Measurements from ENCODE around the gene APCDD1. TPM values are rescaled to one million over a fixed set of nuclear protein-coding genes. Genes with fewer than 3 reads are reported as not detected.

The APCDD1 gene
- total and polyA plus RNA-seq, 2 donors (not counting 1 experiment from before 2014, with no cell fraction given), result 15.3 to 17.3 TPM

DNA sequence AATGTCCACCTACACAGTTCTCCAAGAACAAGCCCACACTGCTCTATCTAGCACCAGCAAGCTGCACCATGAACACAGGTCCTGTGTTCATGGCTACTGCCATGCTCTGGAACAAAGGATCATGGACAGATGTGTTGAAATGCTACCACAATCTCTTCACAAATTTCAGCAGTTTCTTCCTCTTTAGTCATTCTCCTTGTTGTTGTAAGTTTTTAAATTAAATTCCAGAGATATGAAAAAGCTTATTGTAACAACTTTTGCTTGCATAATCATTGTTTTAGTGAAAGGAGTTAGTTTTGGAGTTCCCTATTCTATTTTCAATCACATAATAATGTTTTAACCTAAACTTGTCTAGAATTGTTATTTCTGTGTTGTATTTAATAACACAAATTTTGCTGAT lies 54.2 kb downstream of the APCDD1 start:
- H4K20me1 ChIP-seq (ENCODE audit: control insufficient read depth, extremely low read depth, insufficient read depth, low read length), result no peaks in the 10 kb centered on the region
- H3K79me2 ChIP-seq (ENCODE audit: control insufficient read depth, insufficient read depth, low read length), result no peaks in the 10 kb centered on the region
- no peak for TF ChIP-seq EZH2 (IDR thresholded peaks at IDR 0.05; ENCODE audit: low read length, missing control alignments)
- TF ChIP-seq, protein P1, sequence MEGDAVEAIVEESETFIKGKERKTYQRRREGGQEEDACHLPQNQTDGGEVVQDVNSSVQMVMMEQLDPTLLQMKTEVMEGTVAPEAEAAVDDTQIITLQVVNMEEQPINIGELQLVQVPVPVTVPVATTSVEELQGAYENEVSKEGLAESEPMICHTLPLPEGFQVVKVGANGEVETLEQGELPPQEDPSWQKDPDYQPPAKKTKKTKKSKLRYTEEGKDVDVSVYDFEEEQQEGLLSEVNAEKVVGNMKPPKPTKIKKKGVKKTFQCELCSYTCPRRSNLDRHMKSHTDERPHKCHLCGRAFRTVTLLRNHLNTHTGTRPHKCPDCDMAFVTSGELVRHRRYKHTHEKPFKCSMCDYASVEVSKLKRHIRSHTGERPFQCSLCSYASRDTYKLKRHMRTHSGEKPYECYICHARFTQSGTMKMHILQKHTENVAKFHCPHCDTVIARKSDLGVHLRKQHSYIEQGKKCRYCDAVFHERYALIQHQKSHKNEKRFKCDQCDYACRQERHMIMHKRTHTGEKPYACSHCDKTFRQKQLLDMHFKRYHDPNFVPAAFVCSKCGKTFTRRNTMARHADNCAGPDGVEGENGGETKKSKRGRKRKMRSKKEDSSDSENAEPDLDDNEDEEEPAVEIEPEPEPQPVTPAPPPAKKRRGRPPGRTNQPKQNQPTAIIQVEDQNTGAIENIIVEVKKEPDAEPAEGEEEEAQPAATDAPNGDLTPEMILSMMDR (conservative IDR thresholded peaks at IDR 0.05 in 1 of 2, IDR thresholded peaks at IDR 0.05 in 1 of 2; ENCODE audit: low read depth in 1 of 2, low read length in 2 of 2), result no peak
- DNase-seq (ENCODE audit: low read depth in 2 of 2), result no peak
- H3K27me3 ChIP-seq (ENCODE audit: control insufficient read depth, insufficient read depth, low read length), result no peaks in the 10 kb centered on the region
- H3K4me3 ChIP-seq (replicated peaks in 1 of 4; ENCODE audit: control extremely low read depth in 1 of 4, insufficient read depth in 1 of 4, low read depth in 3 of 4, low read length in 4 of 4), result no peak overlapping the region
- no peak overlapping the region for H3K4me2 ChIP-seq (ENCODE audit: extremely low read depth, insufficient read depth, low read length)
- H3K4me1 ChIP-seq (ENCODE audit: control insufficient read depth, extremely low read depth, insufficient read depth, low read length), result no peaks in the 10 kb centered on the region
- no peak overlapping the region for H3K9ac ChIP-seq (ENCODE audit: insufficient read depth, low read length)
- H3K9me3 ChIP-seq (ENCODE audit: control insufficient read depth, insufficient read depth, low read depth, low read length), result no peaks in the 10 kb centered on the region
- H3K27ac ChIP-seq (ENCODE audit: insufficient read depth, low read length), result no peak overlapping the region
- H3K36me3 ChIP-seq (ENCODE audit: control insufficient read depth, insufficient read depth, low read length), result no peaks in the 10 kb centered on the region
- no peak overlapping the region for H2AFZ ChIP-seq (ENCODE audit: low read length)

DNA sequence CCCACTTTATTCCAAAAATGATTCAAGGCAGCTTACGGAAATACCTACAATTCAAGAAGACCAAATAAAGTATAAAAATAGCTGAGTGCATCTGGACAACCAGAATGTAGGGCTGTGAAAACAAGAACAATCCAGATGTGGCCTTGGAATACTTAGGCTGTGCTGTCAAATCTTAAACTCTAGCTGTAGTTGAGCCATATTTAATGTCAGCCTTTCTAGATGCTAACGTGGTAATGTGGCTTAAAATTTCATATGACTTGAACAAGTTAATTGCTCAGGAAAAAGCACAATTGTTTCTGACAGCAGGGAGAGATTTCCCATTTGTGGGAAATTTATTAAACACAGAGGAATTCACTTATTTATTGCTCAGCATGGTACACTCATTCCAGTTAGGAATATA lies 56.8 kb downstream of the APCDD1 start:
- H3K9ac ChIP-seq (ENCODE audit: insufficient read depth, low read length), result no peak overlapping the region
- H3K27me3 ChIP-seq (ENCODE audit: control insufficient read depth, insufficient read depth, low read length), result no peaks in the 10 kb centered on the region
- H2AFZ ChIP-seq (ENCODE audit: low read length), result no peak overlapping the region
- H3K27ac ChIP-seq (ENCODE audit: insufficient read depth, low read length), result no peak overlapping the region
- no peak overlapping the region for H3K4me2 ChIP-seq (ENCODE audit: extremely low read depth, insufficient read depth, low read length)
- no peaks in the 10 kb centered on the region for H3K4me1 ChIP-seq (ENCODE audit: control insufficient read depth, extremely low read depth, insufficient read depth, low read length)
- TF ChIP-seq, protein P1 (conservative IDR thresholded peaks at IDR 0.05 in 1 of 2, IDR thresholded peaks at IDR 0.05 in 1 of 2; ENCODE audit: low read depth in 1 of 2, low read length in 2 of 2), result no peak
- TF ChIP-seq EZH2 (IDR thresholded peaks at IDR 0.05; ENCODE audit: low read length, missing control alignments), result no peak
- no peak for DNase-seq (ENCODE audit: low read depth in 2 of 2)
- no peaks in the 10 kb centered on the region for H3K36me3 ChIP-seq (ENCODE audit: control insufficient read depth, insufficient read depth, low read length)
- H3K4me3 ChIP-seq (replicated peaks in 1 of 4; ENCODE audit: control extremely low read depth in 1 of 4, insufficient read depth in 1 of 4, low read depth in 3 of 4, low read length in 4 of 4), result no peak overlapping the region
- no peaks in the 10 kb centered on the region for H4K20me1 ChIP-seq (ENCODE audit: control insufficient read depth, extremely low read depth, insufficient read depth, low read length)
- H3K79me2 ChIP-seq (ENCODE audit: control insufficient read depth, insufficient read depth, low read length), result no peaks in the 10 kb centered on the region
- no peaks in the 10 kb centered on the region for H3K9me3 ChIP-seq (ENCODE audit: control insufficient read depth, insufficient read depth, low read depth, low read length)

- Histone ChIP-seq H3K9ac (ENCODE audit: insufficient read depth, low read length) (no peak overlapping the region), H4K20me1 (ENCODE audit: control insufficient read depth, extremely low read depth, insufficient read depth, low read length) (no peaks in the 10 kb centered on the region), H3K4me2 (ENCODE audit: extremely low read depth, insufficient read depth, low read length) (no peak overlapping the region), H2AFZ (ENCODE audit: low read length) (no peak overlapping the region), H3K27ac (ENCODE audit: insufficient read depth, low read length) (no peak overlapping the region), H3K79me2 (ENCODE audit: control insufficient read depth, insufficient read depth, low read length) (no peaks in the 10 kb centered on the region), H3K4me3 (replicated peaks in 1 of 4; ENCODE audit: control extremely low read depth in 1 of 4, insufficient read depth in 1 of 4, low read depth in 3 of 4, low read length in 4 of 4) (no peak overlapping the region), H3K36me3 (ENCODE audit: control insufficient read depth, insufficient read depth, low read length) (no peaks in the 10 kb centered on the region), H3K9me3 (ENCODE audit: control insufficient read depth, insufficient read depth, low read depth, low read length) (no peaks in the 10 kb centered on the region), H3K4me1 (ENCODE audit: control insufficient read depth, extremely low read depth, insufficient read depth, low read length) (peaks cover 3% of the 10 kb centered on the region), H3K27me3 (ENCODE audit: control insufficient read depth, insufficient read depth, low read length) (no peaks in the 10 kb centered on the region)
- no peak for DNase-seq (ENCODE audit: low read depth in 2 of 2)
- TF ChIP-seq EZH2 (IDR thresholded peaks at IDR 0.05; ENCODE audit: low read length, missing control alignments), result no peak
- TF ChIP-seq, protein P1 (conservative IDR thresholded peaks at IDR 0.05 in 1 of 2, IDR thresholded peaks at IDR 0.05 in 1 of 2; ENCODE audit: low read depth in 1 of 2, low read length in 2 of 2), result no peak
These were observed 59.6 kb downstream of the APCDD1 start for GRCh38 chr18:10514082-10514481.
